ENCODE measurements around the gene CMTM6.

CMTM6 gene

GRCh38 chr3:32453346-32453745 lies 49.3 kb downstream of the CMTM6 start:
- no peak overlapping the region for H3K9ac ChIP-seq (ENCODE audit: low read length)
- no peak overlapping the region for H3K27ac ChIP-seq (ENCODE audit: low read length)
- no peaks in the 10 kb centered on the region for H3K79me2 ChIP-seq (ENCODE audit: low read length)

GRCh38 chr3:32452009-32452408 lies 50.6 kb downstream of the CMTM6 start:
- Histone ChIP-seq H3K36me3 (replicated peaks; ENCODE audit: insufficient read depth, low read length) (no peaks in the 10 kb centered on the region), H3K9ac (ENCODE audit: low read length) (no peak overlapping the region), H3K9me3 (replicated peaks; ENCODE audit: insufficient read depth, low read length) (no peaks in the 10 kb centered on the region), H3K9me2 (replicated peaks; ENCODE audit: insufficient read depth, low read length) (no peaks in the 10 kb centered on the region), H4K20me1 (ENCODE audit: insufficient read depth, low read length) (no peaks in the 10 kb centered on the region), H3K4me1 (ENCODE audit: low read length) (no peaks in the 10 kb centered on the region), H3K4me2 (ENCODE audit: low read depth, low read length) (no peak overlapping the region), H3K4me3 (ENCODE audit: low read length) (no peak overlapping the region), H3K27ac (ENCODE audit: low read length) (no peak overlapping the region), H3K79me2 (ENCODE audit: low read length) (no peaks in the 10 kb centered on the region), H2AFZ (ENCODE audit: low read length) (no peak overlapping the region), H3F3A (ENCODE audit: insufficient read depth, low read length) (no peaks in the 10 kb centered on the region), H3K27me3 (replicated peaks; ENCODE audit: insufficient read depth, low read length) (no peaks in the 10 kb centered on the region)
- TF ChIP-seq CTCF (IDR thresholded peaks at IDR 0.05; ENCODE audit: low read length) (no peak), EZH2 (optimal IDR thresholded peaks at IDR 0.05; ENCODE audit: low read depth, low read length) (no peak), EZH2phosphoT487 (IDR thresholded peaks at IDR 0.05; ENCODE audit: low read length) (no peak)
- no peak for DNase-seq

More at GRCh38 chr3:32453346-32453745, 49.3 kb downstream of the CMTM6 start:
- H3K4me3 ChIP-seq (ENCODE audit: low read length) = no peak overlapping the region
- H3K4me2 ChIP-seq (ENCODE audit: low read depth, low read length) = no peak overlapping the region
- H3K36me3 ChIP-seq (replicated peaks; ENCODE audit: insufficient read depth, low read length) = no peaks in the 10 kb centered on the region
- H3K9me2 ChIP-seq (replicated peaks; ENCODE audit: insufficient read depth, low read length) = no peaks in the 10 kb centered on the region
- no peaks in the 10 kb centered on the region for H4K20me1 ChIP-seq (ENCODE audit: insufficient read depth, low read length)
- no peaks in the 10 kb centered on the region for H3F3A ChIP-seq (ENCODE audit: insufficient read depth, low read length)
- no peak overlapping the region for H2AFZ ChIP-seq (ENCODE audit: low read length)
- DNase-seq = no peak
- no peaks in the 10 kb centered on the region for H3K4me1 ChIP-seq (ENCODE audit: low read length)
- H3K27me3 ChIP-seq (replicated peaks; ENCODE audit: insufficient read depth, low read length) = no peaks in the 10 kb centered on the region
- TF ChIP-seq EZH2phosphoT487 (IDR thresholded peaks at IDR 0.05; ENCODE audit: low read length) (no peak), CTCF (IDR thresholded peaks at IDR 0.05; ENCODE audit: low read length) (no peak), EZH2 (optimal IDR thresholded peaks at IDR 0.05; ENCODE audit: low read depth, low read length) (no peak)
- H3K9me3 ChIP-seq (replicated peaks; ENCODE audit: insufficient read depth, low read length) = no peaks in the 10 kb centered on the region

- Histone ChIP-seq H3K4me2 (ENCODE audit: low read depth, low read length) (no peak overlapping the region), H3K36me3 (replicated peaks; ENCODE audit: insufficient read depth, low read length) (no peaks in the 10 kb centered on the region), H3K9me2 (replicated peaks; ENCODE audit: insufficient read depth, low read length) (no peaks in the 10 kb centered on the region), H3K79me2 (ENCODE audit: low read length) (no peaks in the 10 kb centered on the region), H3K4me1 (ENCODE audit: low read length) (no peaks in the 10 kb centered on the region), H3K27me3 (replicated peaks; ENCODE audit: insufficient read depth, low read length) (no peaks in the 10 kb centered on the region), H3K9me3 (replicated peaks; ENCODE audit: insufficient read depth, low read length) (no peaks in the 10 kb centered on the region), H3K4me3 (ENCODE audit: low read length) (no peak overlapping the region), H3F3A (ENCODE audit: insufficient read depth, low read length) (no peaks in the 10 kb centered on the region), H3K27ac (ENCODE audit: low read length) (no peak overlapping the region), H3K9ac (ENCODE audit: low read length) (no peak overlapping the region), H2AFZ (ENCODE audit: low read length) (no peak overlapping the region), H4K20me1 (ENCODE audit: insufficient read depth, low read length) (no peaks in the 10 kb centered on the region)
- DNase-seq = no peak
- TF ChIP-seq EZH2phosphoT487 (IDR thresholded peaks at IDR 0.05; ENCODE audit: low read length) (no peak), CTCF (IDR thresholded peaks at IDR 0.05; ENCODE audit: low read length) (no peak), EZH2 (optimal IDR thresholded peaks at IDR 0.05; ENCODE audit: low read depth, low read length) (no peak)
Measured at GRCh38 chr3:32450992-32451659, 51.5 kb downstream of the CMTM6 start.
